ENCODE data around the gene NRTN. TPM values are rescaled to one million over a fixed set of nuclear protein-coding genes. Genes with fewer than 3 reads are reported as not detected.

The NRTN gene
- total and polyA plus RNA-seq, 12 donors = 4.5 to 26.8 (median 8.9) TPM

DNA sequence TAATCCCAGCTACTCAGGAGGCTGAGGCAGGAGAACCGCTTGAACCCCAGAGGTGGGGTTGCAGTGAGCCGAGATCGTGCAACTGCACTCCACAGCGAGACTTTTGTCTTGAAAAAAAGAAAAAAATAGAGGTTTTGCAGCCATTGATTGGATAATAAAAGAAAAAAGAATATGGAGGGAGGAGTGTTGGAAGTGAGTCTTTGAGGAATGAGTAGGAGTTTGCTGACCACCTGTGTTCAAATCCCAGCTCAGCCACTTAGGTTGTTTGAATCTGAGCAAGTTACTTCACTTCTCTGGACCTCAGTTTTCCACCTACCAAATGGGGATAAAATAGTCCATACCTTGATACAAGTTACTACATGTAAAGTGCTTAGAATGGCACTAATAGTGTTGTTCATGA lies 6.2 kb downstream of the NRTN start:
- H3K4me1 ChIP-seq (replicated peaks in 1 of 2) = peaks cover 0 to 2% of the 10 kb centered on the region in 2 donors

DNA sequence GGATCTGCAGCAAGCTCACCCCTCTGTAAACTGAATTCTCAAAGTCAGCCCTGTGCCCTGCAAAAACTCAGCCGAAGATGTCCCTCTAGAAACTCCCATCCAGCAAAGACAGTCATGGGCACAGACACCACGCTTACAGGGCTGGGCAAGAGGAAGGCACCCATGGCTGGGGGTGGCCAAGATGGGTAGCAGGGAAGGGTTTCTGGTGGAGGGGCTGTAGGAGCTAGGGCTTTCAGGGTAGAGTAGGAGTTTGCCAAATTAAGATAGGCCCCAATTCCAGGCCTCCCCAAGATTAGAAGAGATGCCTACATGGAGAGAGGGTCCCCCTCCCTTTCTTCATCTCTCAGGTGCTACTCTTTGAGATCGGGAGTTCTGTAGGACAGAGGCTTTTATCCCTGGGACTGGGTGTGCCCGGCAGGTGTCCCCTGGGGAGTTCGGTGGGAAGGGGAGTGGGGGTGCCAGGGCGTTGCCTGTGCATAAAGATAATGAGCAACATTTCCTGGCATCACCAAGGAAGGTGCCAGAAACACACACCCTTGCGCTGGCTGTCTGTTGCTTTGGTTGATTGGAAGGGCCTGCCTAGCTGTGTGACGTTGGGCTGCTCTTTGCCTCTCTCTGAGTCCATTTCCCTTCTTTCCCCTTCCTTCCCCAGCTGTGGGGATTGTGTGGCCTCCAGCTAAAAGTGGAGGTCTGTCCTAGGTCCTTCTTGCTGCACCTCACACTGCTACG lies 9.4 kb downstream of the NRTN start:
- 77 to 86% (median 83%) methylated on average over 9 of the region's 9 CpGs for WGBS, 4 donors
- TF ChIP-seq, protein P1, sequence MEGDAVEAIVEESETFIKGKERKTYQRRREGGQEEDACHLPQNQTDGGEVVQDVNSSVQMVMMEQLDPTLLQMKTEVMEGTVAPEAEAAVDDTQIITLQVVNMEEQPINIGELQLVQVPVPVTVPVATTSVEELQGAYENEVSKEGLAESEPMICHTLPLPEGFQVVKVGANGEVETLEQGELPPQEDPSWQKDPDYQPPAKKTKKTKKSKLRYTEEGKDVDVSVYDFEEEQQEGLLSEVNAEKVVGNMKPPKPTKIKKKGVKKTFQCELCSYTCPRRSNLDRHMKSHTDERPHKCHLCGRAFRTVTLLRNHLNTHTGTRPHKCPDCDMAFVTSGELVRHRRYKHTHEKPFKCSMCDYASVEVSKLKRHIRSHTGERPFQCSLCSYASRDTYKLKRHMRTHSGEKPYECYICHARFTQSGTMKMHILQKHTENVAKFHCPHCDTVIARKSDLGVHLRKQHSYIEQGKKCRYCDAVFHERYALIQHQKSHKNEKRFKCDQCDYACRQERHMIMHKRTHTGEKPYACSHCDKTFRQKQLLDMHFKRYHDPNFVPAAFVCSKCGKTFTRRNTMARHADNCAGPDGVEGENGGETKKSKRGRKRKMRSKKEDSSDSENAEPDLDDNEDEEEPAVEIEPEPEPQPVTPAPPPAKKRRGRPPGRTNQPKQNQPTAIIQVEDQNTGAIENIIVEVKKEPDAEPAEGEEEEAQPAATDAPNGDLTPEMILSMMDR (IDR thresholded peaks at IDR 0.05) = no peak
- no peak for TF ChIP-seq POLR2A (IDR thresholded peaks at IDR 0.05)
- intact Hi-C loops (cut with DNase I) = no loop called here
- Histone ChIP-seq H3K4me3 (no peak overlapping the region), H3K27me3 (no peaks in the 10 kb centered on the region), H3K9me3 (replicated peaks in 1 of 3) (no peaks in the 10 kb centered on the region), H3K27ac (no peak overlapping the region), H3K36me3 (replicated peaks in 1 of 2) (no peaks in the 10 kb centered on the region), H3K4me1 (replicated peaks in 1 of 2) (no peaks in the 10 kb centered on the region)
- no peak for DNase-seq

More for the DNA sequence above, 6.2 kb downstream of the NRTN start:
- no peaks in the 10 kb centered on the region for H3K9me3 ChIP-seq (replicated peaks in 1 of 3)
- TF ChIP-seq, protein P1 (IDR thresholded peaks at IDR 0.05) = no peak
- TF ChIP-seq POLR2A (IDR thresholded peaks at IDR 0.05) = no peak
- H3K4me3 ChIP-seq = no peak overlapping the region
- H3K27me3 ChIP-seq = no peaks in the 10 kb centered on the region
- intact Hi-C loops (cut with DNase I) = no loop called here
- 94 to 98% (median 95%) methylated on average over 4 of the region's 4 CpGs for WGBS, 4 donors
- H3K27ac ChIP-seq = no peak overlapping the region
- no peak for DNase-seq
- no peaks in the 10 kb centered on the region for H3K36me3 ChIP-seq (replicated peaks in 1 of 2)

DNA sequence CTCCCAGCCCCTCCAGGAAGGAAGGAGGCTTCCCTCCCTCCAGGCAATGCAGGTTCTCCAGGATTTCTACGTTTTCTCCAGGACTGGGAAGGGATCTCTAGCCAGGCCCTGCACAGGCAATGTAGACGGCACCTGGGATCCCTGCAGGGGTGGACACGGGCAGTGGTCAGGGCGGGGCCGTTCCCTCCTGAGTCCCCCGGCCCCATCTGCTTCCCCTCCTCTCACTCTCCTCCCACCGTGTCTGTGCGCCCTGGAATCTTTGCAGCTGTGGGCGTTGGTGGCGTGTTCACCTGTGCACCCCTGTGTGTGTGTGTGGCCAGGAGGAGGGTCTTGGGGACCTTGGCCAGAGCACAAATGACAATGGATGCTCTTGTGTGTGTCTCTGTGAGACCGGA lies 10.0 kb downstream of the NRTN start:
- no peak for DNase-seq
- intact Hi-C loops (cut with DNase I) = no loop called here
- no peak for TF ChIP-seq POLR2A (IDR thresholded peaks at IDR 0.05)
- TF ChIP-seq, protein P1 (IDR thresholded peaks at IDR 0.05) = no peak
- 71 to 82% (median 73%) methylated on average over 2 to 11 of the region's 11 CpGs for whole genome bisulfite sequencing, 4 donors
- no peaks in the 10 kb centered on the region for H3K4me1 ChIP-seq (replicated peaks in 1 of 2)
- no peak overlapping the region for H3K4me3 ChIP-seq
- no peaks in the 10 kb centered on the region for H3K36me3 ChIP-seq (replicated peaks in 1 of 2)
- no peaks in the 10 kb centered on the region for H3K9me3 ChIP-seq (replicated peaks in 1 of 3)
- no peak overlapping the region for H3K27ac ChIP-seq
- no peaks in the 10 kb centered on the region for H3K27me3 ChIP-seq

DNA sequence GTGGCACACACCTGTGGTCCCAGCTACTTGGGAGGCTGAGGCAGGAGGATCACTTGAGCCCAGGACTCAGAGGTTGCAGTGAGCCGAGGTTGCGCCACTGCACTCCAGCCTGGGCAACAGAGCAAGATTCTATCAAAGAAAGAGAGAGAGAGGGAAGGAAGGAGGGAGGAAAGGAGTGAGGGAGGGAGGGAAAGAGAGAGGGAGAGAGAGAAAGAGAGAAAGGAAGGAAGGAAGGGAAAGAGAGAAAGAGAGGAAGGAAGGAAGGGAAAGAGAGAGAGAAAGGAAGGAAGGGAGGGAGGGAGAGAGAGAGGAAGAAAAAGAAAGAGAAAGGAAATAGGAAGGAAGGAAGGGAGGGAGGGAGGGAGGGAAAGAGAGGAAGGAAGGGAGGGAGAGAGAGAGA lies 12.4 kb downstream of the NRTN start:
- no peak for TF ChIP-seq POLR2A (IDR thresholded peaks at IDR 0.05)
- TF ChIP-seq, protein P1 (IDR thresholded peaks at IDR 0.05) = no peak
- Histone ChIP-seq H3K4me1 (replicated peaks in 1 of 2) (no peaks in the 10 kb centered on the region), H3K9me3 (replicated peaks in 1 of 3) (no peaks in the 10 kb centered on the region), H3K27me3 (no peaks in the 10 kb centered on the region), H3K36me3 (replicated peaks in 1 of 2) (no peaks in the 10 kb centered on the region), H3K4me3 (no peak overlapping the region), H3K27ac (no peak overlapping the region)
- intact Hi-C loops (cut with DNase I) = no loop called here
- 88 to 96% (median 89%) methylated on average over 2 of the region's 2 CpGs for WGBS, 4 donors
- DNase-seq = no peak

All from adrenal gland (tissue), 12 donors.